Breast epithelium (tissue), 3 donors: Measurements from ENCODE around the gene CCDC187.

Source experiments
- CTCF ChIP-seq, 3 donors: fragments of 450-650 bp; IDR thresholded peaks; one replicate each; pipeline ENCODE4 v1.5.1; 2016 to 2017; ENCODE audit warnings: antibody characterized with exemption in 3 of 3, mild to moderate bottlenecking in 3 of 3, moderate library complexity in 3 of 3
- POLR2A ChIP-seq: fragments of 450-650 bp; IDR thresholded peaks from one replicate; pipeline ENCODE4 v1.6.1; 2016; ENCODE audit warnings: antibody characterized with exemption, mild to moderate bottlenecking, moderate library complexity

GRCh38 chr9:136207616-136208015, 96.3 kb downstream of the CCDC187 start:
- TF ChIP-seq CTCF (IDR thresholded peaks at IDR 0.05) (no peak), POLR2A (no peak)
